Stimulated activated CD8-positive, alpha-beta memory T cell treated with anti-CD3 and anti-CD28 coated beads, Interleukin-4, amount 100 ng/mL, for 48 hours (primary cell): Measurements from ENCODE around the gene TRIM7.
"Not testable (repeated sequence)": the region's sequence is repeated elsewhere in the genome, so short reads cannot be mapped to it uniquely, and the experiment has no call there.

Experiments used
- DNase-seq: peaks from one replicate; pipeline ENCODE4 v3.0.0-alpha.2; 2020

TRIM7 gene

DNA sequence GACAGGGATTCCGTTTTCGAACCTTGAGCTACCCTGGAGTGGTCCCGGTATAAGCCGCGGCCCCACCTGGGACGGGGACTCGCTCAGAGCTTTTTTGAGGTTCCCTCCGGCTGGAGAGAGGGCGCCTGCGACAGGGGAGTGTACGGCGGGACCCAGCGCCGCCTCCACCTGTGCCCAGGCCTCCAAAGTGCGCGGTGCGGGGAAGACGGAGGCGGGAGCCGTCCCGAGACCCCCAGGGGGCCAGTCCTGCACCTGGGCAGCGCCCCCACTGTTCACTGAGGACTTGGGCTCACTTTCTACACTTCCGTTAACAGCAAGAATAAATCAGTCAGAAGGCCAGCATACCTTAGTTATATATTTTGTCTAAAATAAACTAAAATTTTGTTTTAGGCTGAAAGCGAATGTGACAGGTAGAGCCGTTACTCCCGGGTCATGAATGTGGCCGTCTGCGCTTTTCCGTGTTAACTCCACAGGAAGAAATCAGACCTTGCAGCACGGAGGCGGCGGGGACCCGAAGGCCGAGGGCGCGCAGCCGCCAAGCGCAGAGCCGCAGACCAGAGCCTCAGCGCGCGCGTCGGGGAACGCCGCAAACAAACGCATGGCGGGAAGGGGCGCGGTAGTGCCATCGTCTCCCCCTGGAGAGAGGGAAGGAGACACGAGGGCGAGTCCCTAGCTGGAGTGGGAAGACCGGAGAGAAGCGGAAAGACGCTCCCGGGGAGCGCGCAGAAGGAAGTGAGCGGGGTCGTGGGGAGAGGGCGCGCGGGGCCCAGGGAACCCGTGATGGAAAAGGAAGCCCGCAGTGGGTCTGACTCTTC is 14.1 kb downstream of the TRIM7 start:
- DNase-seq, result peak; percentile 69

GRCh38 chr5:181189962-181190710 is 14.9 kb downstream of the TRIM7 start:
- DNase-seq, result peak; percentile 68

- peak; percentile 77 for DNase-seq
These were observed 15.5 kb downstream of the TRIM7 start for GRCh38 chr5:181189363-181189961.

DNA sequence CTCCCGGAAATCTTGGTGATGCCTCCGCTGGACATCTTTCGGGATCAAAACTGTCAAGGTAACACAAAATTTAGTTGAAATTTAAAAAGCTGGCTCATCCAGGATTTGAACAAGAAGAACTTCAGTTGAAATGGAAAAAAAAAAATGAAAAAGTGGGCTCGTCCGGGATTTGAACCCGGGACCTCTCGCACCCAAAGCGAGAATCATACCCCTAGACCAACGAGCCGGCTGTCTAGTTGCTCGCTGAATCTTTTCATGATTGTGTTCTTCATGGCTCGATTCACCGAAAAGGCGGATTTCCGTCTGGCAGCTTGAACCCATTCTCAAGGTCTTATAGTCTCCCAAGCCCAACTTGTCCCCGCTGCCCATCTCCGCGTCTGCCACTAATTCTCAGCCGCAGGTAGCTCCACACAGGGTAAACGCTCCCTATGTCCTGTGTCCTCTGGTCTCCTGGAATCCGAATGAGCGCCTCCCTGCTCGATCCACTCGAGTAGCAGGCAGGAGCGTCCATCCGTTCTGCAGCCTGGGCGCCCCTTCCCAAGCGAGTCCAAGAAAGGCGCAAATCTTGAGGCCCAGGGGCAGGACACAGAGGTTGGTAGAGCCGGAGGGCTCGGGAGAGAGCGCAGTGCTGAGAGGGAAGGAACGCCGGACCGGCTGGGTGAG is 16.2 kb downstream of the TRIM7 start:
- peak; percentile 93 for DNase-seq

DNA sequence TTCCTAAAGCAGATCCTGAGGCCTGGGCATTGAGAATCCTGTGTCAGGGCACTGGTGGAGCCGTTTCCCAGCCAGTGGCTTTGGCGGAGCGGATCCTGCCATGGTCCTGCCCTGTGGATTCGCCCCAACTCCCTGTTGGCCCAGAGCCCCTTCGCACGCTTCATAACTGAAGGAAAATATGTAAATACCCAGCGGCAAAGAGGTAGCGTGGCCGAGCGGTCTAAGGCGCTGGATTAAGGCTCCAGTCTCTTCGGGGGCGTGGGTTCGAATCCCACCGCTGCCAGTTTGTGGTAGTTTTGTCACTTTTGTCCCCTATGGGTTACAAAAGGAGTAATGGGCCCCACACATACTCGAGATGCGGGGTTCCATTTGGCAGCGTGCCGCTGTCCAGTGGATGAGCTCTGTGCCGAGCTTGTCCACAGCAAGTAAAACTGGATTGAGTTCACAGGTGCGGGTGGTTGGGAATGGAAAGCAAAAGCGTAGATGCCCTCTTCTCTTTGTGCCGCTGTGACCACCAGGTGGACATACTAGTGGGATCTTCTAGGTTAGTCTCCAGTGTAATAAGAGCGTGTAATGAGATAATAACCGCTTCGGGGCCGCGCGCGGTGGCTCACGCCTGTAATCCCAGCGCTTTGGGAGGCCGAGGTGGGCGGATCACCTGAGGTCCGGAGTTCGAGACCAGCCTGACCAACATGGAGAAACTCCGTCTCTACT is 17.3 kb downstream of the TRIM7 start:
- DNase-seq, result peak; percentile 91

DNA sequence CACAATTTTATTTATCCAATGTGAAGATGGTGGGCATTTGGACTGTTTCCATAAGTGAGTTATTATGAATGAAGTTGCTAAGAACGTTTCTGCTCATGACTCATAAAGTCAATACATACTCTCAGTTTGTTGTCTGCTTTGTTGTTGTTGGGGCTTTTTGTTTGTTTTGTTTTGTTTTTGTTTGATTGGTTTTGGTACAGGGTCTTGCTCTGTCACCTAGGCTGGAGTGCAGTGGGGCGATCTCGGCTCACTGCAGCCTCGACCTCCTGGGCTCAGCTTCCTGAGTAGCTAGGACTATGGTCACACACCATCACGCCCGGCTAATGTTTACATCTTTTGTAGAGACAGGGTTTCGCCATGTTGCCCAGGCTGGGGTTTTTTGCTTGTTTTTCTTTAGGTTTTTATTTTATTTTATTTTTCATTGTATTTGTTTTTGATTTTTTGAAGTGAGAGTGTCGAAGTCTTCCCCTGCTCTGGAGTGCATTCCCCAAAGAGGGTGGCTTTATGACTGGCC is 18.0 kb downstream of the TRIM7 start:
- DNase-seq, result no peak

DNA sequence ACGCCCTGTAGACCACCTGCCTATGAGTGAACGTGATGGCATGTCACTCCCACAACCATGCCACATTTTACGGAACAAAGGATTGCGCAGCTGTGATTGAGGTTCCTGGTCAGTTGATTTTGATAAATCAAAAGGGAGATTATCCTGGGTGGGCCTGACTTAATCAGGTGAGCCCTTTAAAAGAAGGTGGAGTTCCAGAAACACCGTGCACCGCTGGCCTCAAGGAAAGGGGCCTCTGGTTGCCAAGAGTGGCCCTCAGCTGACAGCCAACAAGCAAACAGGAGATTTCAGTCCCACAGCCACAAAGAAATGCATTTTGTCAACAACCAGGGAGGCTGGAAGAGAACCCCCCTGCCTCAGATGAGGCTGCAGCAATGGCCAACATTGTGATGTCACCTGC is 19.0 kb downstream of the TRIM7 start:
- no peak for DNase-seq

DNA sequence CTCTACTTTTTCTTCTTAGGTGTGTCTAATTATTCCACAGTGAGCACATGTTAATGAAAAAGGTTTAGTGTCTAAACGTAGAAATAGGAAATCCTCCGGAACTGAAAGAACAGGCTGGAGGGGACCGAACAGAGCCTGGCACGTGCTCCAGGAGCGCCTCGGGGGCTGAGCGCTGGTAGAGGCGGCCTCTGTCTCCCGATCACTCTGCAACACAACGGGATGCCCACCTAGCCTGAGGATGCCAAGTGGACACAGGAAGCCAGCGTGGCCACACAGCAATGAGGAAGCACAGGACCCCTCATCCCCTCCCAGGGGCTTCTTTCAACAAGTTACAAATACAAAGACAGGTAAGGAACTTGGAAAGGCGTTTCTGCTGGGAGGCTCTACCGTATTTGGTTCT is 19.4 kb downstream of the TRIM7 start:
- DNase-seq, result no peak

DNA sequence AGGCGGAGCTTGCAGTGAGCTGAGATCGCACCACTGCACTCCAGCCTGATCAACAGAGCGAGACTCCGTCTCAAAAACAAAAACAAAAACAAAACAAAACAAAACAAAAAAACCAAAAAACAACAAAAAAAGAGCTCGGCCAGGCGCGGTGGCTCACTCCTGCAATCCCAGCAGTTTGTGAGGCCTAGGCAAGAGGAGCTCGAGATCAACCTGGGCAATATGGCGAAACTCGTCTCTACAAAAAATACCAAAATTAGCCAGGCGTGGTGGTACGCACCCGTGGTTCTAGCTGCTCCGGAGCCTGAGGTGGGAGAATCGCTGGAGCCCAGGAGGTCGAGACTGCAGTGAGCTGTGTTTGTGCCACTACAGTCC is 20.2 kb downstream of the TRIM7 start:
- no peak for DNase-seq

- no peak for DNase-seq
These were observed 22.3 kb downstream of the TRIM7 start for GRCh38 chr5:181182651-181183050.

DNA sequence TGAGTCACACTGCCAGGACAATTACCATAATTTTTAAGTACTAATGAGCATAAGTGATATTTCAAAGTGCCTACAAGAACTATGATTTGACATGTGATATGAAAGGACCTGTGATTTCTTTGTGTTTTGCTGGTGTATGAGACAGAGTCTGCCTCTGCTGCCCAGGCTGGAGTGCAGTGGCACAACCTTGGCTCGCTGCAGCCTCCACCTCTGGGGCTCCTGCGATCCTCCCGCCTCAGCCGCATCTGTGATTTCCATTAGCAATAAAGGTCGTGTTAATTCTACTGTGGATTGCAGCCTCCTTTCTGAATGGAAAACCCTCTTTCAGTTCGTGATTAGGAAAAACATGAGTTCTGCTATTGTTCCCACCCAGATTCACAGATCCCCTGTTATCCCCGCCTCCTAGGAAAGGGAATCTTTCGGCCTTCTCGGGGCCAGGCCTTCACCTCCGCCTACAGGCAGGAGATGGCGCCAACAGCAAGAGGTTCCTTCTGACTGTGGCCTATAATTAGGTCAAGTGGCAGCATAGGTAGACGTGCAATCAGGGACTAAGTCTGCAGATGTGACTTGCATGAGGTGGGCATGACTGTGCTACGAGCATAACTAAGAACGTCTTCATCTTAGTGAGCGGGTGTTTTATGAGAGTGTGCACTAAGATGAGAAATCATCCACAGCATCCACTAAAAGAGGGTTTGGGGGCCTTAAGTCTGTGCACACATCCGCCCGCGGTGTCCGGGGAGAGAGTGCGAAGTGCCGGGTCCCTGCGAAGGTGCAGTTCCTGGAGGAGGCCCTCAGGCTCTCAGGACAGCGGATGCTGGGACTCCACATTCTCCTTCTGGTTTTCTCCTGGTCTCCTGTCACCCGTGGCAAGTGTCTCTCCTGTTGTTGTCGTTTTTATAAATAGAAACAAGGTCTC is 23.1 kb downstream of the TRIM7 start:
- DNase-seq, result no peak

DNA sequence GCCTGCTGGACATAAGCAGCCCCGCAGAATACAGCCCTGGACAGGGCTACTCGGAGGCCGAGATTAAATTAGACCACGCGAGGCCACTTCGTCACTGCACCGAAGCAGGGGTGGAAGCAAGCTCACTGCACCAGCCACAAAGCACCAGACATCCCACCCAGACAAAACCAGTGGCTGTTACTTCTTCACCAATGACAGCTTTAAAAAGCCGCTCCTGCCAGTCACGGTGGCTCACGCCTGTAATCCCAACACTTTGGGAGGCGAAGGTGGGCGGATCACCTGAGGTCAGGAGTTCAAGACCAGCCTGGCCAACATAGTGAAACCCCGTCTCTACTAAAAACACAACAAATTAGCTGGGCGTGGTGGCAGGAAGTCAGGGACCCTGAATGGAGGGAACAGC is 27.4 kb downstream of the TRIM7 start:
- DNase-seq, result not testable (repeated sequence)

GRCh38 chr5:181176254-181176952 is 28.6 kb downstream of the TRIM7 start:
- DNase-seq, result no peak

- DNase-seq, result peak; percentile 91
These were observed 31.3 kb downstream of the TRIM7 start for GRCh38 chr5:181173420-181174342.

DNA sequence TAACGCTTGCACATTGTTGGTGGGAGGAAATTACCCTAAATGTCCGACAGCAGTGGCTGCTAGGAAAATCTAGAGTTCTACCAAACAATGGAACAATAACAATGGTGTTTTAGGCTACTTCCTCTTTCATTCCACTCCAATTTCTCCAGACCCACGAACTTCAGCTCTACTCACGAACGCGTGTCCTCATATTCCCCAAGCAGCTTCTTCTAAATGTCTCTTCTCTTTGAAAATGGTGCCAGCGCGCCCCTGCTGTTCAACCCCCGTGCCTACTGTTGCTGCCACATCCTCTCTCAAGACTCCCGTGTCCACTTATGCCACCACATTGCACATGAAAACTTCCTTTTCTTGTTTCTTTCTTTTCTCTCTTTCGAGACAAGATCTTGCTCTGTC is 32.0 kb downstream of the TRIM7 start:
- no peak for DNase-seq

DNA sequence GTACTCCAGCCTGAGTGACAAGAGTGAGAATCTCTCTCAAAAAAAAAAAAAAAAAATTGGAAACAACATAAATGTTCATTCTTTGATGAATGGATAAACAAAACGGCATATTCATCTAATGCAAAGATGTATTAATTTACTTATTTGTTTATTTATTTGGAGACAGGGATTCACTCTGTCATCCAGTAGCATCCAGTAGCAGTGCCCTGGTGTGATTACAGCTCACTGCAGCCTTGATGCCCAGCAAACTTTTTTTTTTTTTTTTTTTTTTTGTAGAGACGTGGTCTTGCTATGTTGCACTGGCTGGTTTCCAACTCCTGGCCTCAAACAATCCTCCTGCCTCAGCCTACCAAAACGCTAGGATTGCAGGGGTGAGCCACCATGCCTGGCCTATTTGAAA is 33.2 kb downstream of the TRIM7 start:
- DNase-seq, result no peak

- no peak for DNase-seq
These were observed 34.0 kb downstream of the TRIM7 start for GRCh38 chr5:181170996-181171395.

DNA sequence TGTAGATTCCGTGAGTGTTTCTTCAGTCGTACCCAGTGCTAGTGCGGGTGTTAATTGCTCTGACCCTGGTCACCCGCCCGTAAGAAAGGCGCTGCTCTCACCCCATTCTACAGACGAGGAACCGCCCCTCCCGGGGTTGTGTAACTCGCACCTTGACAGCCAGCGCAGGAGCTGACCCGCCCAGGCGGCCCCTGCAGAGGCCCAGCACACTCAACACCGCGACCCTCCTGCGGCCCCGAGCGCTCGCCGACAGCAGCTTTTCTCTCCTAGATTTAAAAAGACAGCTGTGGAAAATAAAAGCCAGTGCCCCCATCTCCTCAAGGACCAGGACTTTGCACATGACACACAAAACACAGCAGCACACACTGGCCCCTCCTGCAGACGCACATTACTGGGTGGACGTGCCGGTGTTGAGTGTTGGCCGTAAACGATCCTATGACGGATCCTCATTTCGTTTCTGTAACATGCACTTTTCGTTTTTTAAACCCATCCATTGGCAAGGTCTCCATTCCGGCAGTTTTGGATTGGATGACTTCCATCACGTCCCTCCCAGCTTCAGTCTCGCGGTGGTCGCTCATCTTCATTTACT is 34.7 kb downstream of the TRIM7 start:
- DNase-seq, result no peak
